ENCODE measurements around the gene CAMKK1. TPM values are rescaled to one million over a fixed set of nuclear protein-coding genes. Genes with fewer than 3 reads are reported as not detected.

Gene CAMKK1
- total and polyA plus RNA-seq, 2 donors (not counting 3 experiments of a cell fraction or from before 2014, with no cell fraction given): 4.5 to 6.1 TPM

DNA sequence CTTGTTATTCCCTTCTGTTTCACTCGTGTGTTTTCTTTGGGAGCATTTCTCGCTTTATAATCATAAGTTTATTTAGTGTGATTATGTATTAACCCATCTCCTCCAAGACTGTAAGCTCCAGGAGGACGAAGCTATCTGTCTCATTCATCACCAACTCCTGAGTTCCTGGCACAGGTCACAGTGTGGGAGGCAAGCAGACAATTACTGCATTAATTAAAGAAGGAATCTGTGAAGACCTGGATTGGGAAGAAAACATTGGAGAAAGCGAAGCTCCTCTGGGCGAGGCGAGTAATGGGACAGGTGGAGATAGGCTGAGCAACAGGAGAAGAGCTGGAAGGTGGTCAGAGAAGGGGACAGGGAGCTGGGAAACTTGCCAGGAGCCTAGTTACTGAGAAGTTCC, 7.8 kb upstream of the CAMKK1 start:
- TF ChIP-seq POLR2A (IDR thresholded peaks at IDR 0.05; ENCODE audit: low read depth, low read length): no peak
- no peak for TF ChIP-seq GATA2 (IDR thresholded peaks at IDR 0.05; ENCODE audit: insufficient read depth, insufficient read length, low read depth, low read length)
- no peak for TF ChIP-seq FOS (IDR thresholded peaks at IDR 0.05; ENCODE audit: borderline replicate concordance, insufficient read depth, low read length)
- no peak for TF ChIP-seq JUN (IDR thresholded peaks at IDR 0.05; ENCODE audit: borderline replicate concordance, insufficient read depth, insufficient read length, low read depth)
- TF ChIP-seq MYC (IDR thresholded peaks at IDR 0.05; ENCODE audit: low read depth, low read length): no peak
- TF ChIP-seq, protein P1, sequence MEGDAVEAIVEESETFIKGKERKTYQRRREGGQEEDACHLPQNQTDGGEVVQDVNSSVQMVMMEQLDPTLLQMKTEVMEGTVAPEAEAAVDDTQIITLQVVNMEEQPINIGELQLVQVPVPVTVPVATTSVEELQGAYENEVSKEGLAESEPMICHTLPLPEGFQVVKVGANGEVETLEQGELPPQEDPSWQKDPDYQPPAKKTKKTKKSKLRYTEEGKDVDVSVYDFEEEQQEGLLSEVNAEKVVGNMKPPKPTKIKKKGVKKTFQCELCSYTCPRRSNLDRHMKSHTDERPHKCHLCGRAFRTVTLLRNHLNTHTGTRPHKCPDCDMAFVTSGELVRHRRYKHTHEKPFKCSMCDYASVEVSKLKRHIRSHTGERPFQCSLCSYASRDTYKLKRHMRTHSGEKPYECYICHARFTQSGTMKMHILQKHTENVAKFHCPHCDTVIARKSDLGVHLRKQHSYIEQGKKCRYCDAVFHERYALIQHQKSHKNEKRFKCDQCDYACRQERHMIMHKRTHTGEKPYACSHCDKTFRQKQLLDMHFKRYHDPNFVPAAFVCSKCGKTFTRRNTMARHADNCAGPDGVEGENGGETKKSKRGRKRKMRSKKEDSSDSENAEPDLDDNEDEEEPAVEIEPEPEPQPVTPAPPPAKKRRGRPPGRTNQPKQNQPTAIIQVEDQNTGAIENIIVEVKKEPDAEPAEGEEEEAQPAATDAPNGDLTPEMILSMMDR (IDR thresholded peaks at IDR 0.05; ENCODE audit: extremely low read depth in 1 of 2, insufficient read depth in 1 of 2, low read depth in 1 of 2, low read length in 2 of 2): no peak
- TF ChIP-seq POLR2AphosphoS5 (IDR thresholded peaks at IDR 0.05; ENCODE audit: insufficient read depth, low read depth, low read length): no peak
- TF ChIP-seq EZH2 (IDR thresholded peaks at IDR 0.05; ENCODE audit: borderline replicate concordance, low read depth, low read length, severe bottlenecking): no peak
- TF ChIP-seq, protein P2, sequence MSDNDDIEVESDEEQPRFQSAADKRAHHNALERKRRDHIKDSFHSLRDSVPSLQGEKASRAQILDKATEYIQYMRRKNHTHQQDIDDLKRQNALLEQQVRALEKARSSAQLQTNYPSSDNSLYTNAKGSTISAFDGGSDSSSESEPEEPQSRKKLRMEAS (IDR thresholded peaks at IDR 0.05; ENCODE audit: insufficient read depth, insufficient read length): no peak
- POLR2A ChIA-PET: no interaction called here
- no TSS peak for BruUV-seq (replicated peaks)

More for the DNA sequence above, 7.8 kb upstream of the CAMKK1 start:
- no peak overlapping the region for H3K4me3 ChIP-seq (replicated peaks in 1 of 3; ENCODE audit: insufficient read depth in 1 of 3, low read depth in 1 of 3, low read length in 3 of 3)
- CTCF ChIA-PET: interaction anchor here (0.7 to 2.7 kb wide), 3 partner anchors 13 to 166 kb away, joined by 3 to 24 read pairs (median 4); partner anchors contain the start of gene NCBP3
- H3K27me3 ChIP-seq (ENCODE audit: control insufficient read depth in 2 of 2, insufficient read depth in 2 of 2, low read length in 2 of 2): no peaks in the 10 kb centered on the region
- no peak for FAIRE-seq
- no peak overlapping the region for H3K9ac ChIP-seq (replicated peaks; ENCODE audit: extremely low read depth, insufficient read depth, low read length)
- no peaks in the 10 kb centered on the region for H3K9me1 ChIP-seq (replicated peaks; ENCODE audit: control insufficient read depth, extremely low read depth, insufficient read depth, low read length)
- H2AFZ ChIP-seq (ENCODE audit: low read depth, low read length): no peak overlapping the region
- no peaks in the 10 kb centered on the region for H4K20me1 ChIP-seq (replicated peaks; ENCODE audit: control insufficient read depth, extremely low read depth, insufficient read depth, low read length)
- no peaks in the 10 kb centered on the region for H3K36me3 ChIP-seq (ENCODE audit: control insufficient read depth in 2 of 2, extremely low read depth in 1 of 2, insufficient read depth in 2 of 2, low read length in 2 of 2)
- H3K4me1 ChIP-seq (ENCODE audit: control insufficient read depth, extremely low read depth, insufficient read depth, low read length): no peaks in the 10 kb centered on the region
- no peaks in the 10 kb centered on the region for H3K79me2 ChIP-seq (ENCODE audit: control insufficient read depth, insufficient read depth, low read length)
- no peak overlapping the region for H3K27ac ChIP-seq (ENCODE audit: insufficient read depth, low read depth, low read length)
- H3K4me2 ChIP-seq (ENCODE audit: insufficient read depth, low read length): no peak overlapping the region
- dilution Hi-C loops (cut with MboI; ENCODE audit: extremely low pct_ligation_motif_present, low sequenced_read_pairs) (no loop called here), intact Hi-C loops (cut with micrococcal nuclease) (no loop called here)
- no peak for DNase-seq (ENCODE audit: low read depth, low spot score)
- H3K9me3 ChIP-seq (replicated peaks; ENCODE audit: control insufficient read depth, insufficient read depth, low read length): no peaks in the 10 kb centered on the region

Data from endothelial cell of umbilical vein (primary cell).